ENCODE results near the gene SENP5.

Gene SENP5

DNA sequence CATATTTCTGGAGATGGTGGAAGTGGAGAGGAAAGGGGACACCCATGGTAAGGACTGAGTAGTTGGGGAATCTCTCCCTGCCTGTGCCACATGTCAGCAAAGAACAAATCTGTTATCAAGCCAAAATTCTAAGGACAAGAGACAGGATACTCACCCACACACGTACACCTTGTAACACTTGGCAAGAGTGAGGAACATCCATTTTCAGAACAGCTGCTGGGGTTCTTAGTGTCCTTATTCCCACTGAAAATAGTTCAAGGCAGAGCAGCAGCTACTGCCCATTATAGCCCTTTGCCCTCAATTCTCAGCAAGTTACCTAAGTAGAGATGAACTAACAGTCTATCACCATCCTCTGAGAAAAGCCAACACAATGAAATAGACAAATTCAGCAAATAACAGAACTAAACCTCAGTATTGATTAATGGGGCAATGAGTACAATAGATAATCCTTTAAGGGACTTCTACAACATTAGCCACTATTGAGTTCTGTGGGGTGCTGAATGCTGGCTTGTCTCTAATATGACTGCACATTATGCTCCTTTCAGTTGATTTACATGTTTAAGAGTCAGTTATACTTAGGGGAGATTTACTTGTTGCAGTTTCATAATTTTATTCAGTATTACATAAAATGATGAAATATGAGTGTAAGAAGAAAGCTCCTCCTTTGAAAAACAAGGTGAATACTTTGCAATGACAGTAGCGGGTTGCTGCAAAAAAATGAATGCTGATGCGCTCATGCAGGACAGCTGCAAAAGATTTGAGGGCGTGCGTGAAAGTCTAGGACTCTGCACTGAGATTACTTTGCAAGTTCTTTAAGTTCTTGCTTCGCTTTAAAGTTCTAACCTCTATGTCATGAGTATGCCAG is 22.4 kb downstream of the SENP5 start:
- no peak for DNase-seq (ENCODE audit: low spot score)
- TF ChIP-seq CTCF (IDR thresholded peaks at IDR 0.05; ENCODE audit: borderline replicate concordance, control extremely low read depth, extremely low read depth, insufficient read depth, missing control alignments) = no peak
- in situ Hi-C loops (cut with MboI; ENCODE audit: low sequenced_read_pairs, unreplicated experiment) = no loop called here

GRCh38 chr3:196894557-196895295 is 27.0 kb downstream of the SENP5 start:
- no peak for DNase-seq (ENCODE audit: low spot score)
- TF ChIP-seq CTCF (IDR thresholded peaks at IDR 0.05; ENCODE audit: borderline replicate concordance, control extremely low read depth, extremely low read depth, insufficient read depth, missing control alignments) = no peak
- in situ Hi-C loops (cut with MboI; ENCODE audit: low sequenced_read_pairs, unreplicated experiment) = no loop called here

DNA sequence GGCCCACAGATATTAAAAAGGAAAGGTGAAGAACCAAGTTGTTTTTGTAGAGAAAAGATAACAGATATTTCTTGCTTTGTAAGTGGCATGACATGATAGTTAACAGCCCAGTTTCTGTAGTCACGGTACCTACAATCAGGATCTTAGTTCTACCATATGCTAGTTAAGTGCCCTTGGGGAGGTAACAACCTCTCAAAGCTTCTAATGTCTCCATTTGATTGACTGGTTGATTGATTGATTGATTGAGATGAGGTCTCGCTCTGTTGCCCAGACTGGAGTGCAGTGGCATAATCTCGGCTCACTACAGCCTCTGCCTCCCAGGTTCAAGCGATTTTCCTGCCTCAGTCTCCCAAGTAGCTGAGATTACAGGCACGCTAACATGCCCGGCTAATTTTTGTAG is 28.5 kb downstream of the SENP5 start:
- DNase-seq (ENCODE audit: low spot score) = no peak
- TF ChIP-seq CTCF (IDR thresholded peaks at IDR 0.05; ENCODE audit: borderline replicate concordance, control extremely low read depth, extremely low read depth, insufficient read depth, missing control alignments) = no peak
- in situ Hi-C loops (cut with MboI; ENCODE audit: low sequenced_read_pairs, unreplicated experiment) = no loop called here

DNA sequence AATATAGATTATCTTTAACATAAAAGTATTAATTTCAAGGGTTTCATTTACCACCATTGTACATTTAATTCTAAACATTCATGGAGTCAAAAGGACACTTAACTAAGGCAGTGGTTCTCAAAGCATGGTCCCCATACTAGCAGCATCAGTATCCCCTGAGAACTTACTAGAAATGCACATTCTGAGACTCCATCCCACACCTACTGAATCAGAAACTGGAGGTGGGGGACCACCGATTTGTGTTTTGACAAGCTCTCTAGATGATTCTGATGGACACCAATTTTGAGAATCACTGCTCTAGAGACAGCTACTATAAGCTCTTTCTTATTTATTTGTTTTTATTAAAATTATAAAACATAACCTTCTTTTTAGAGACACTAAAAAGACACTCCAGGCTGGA is 34.0 kb downstream of the SENP5 start:
- DNase-seq (ENCODE audit: low spot score) = no peak
- in situ Hi-C loops (cut with MboI; ENCODE audit: low sequenced_read_pairs, unreplicated experiment) = no loop called here
- no peak for TF ChIP-seq CTCF (IDR thresholded peaks at IDR 0.05; ENCODE audit: borderline replicate concordance, control extremely low read depth, extremely low read depth, insufficient read depth, missing control alignments)

DNA sequence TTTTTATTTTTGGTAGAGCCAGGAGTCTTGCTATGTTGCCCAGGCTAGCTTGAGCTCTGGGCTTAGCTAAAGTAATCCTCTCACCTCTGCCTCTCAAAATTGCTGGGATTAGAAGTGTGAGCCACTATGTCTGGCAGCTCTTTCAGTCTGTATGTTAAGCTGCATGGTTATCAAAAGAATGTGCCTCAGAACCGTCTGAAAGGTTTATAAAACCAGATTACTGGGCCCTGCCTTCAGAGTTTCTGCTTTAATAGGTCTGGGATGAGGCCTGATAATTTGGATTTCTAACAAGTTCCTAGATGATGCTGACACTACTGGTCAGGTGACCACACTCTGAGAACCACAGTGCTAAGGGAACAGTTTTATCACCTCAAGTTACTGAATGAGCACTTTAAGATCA is 34.6 kb downstream of the SENP5 start:
- in situ Hi-C loops (cut with MboI; ENCODE audit: low sequenced_read_pairs, unreplicated experiment) = no loop called here
- DNase-seq (ENCODE audit: low spot score) = no peak
- TF ChIP-seq CTCF (IDR thresholded peaks at IDR 0.05; ENCODE audit: borderline replicate concordance, control extremely low read depth, extremely low read depth, insufficient read depth, missing control alignments) = no peak

DNA sequence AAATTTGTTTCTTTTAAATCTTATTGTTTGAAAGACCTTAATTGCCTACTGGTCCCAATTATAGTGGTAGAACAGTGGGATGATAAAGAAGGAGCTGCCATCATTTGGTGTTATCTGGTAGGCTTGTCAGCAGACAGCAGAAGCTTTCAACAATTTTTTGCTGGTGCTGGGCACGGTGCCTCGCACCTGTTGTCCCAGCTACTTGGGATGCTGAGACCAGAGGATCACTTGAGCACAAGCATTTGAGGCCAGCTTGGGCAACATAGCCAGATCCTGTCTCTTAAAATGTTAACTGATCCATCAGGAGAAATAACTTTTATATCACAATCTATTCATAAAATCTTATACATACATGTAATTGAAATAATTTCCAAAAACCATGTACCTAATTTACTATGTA is 36.0 kb downstream of the SENP5 start:
- TF ChIP-seq CTCF (IDR thresholded peaks at IDR 0.05; ENCODE audit: borderline replicate concordance, control extremely low read depth, extremely low read depth, insufficient read depth, missing control alignments) = no peak
- no peak for DNase-seq (ENCODE audit: low spot score)
- in situ Hi-C loops (cut with MboI; ENCODE audit: low sequenced_read_pairs, unreplicated experiment) = no loop called here

Measured in GM13976 (cell line).